GM18511 (cell line): Measurements from ENCODE around the gene LRBA.

Experiments used
- ATAC-seq: cut with Tn5 transposase; IDR thresholded peaks from one replicate; pipeline ENCODE4 v1.9.1; 2021; ENCODE audit warnings: mild to moderate bottlenecking, moderate library complexity; ENCODE audit not compliant: unreplicated experiment

LRBA gene

DNA sequence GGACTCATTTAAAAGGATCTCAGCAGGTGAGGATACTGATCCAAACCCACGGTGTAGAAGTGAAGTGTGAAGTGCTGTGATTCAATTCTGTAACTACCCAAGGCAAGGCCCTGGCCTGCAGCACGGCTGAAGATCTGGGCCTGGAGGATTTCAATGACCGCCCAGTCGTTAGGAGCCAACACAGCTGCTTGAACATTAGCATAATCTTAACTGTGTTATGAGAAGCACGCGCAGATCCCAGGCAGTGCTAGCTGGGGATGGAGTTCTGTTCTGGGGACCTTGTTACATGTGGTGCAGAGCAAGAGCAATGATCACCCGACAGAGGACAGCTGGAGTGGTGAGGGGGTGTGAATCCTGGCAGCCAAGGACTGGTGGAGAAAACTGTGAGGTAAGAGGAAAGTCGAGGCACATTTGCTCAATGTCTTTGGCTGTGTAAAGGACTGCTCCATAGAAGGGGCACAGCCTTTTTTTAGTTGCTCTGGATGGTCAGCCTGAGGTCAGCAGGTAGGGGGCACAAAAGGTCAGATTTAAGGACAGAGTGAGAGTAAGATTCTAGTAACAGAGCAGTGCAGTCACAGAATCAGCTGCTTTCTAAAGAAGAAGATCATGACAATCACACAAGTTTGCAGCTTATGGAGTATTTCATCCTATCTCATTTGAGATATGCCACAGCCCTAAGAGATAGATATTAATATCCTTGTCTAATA, 755.1 kb downstream of the LRBA start:
- no peak for ATAC-seq

- no peak for ATAC-seq
Observed at GRCh38 chr4:150258569-150258968, 756.5 kb downstream of the LRBA start.

DNA sequence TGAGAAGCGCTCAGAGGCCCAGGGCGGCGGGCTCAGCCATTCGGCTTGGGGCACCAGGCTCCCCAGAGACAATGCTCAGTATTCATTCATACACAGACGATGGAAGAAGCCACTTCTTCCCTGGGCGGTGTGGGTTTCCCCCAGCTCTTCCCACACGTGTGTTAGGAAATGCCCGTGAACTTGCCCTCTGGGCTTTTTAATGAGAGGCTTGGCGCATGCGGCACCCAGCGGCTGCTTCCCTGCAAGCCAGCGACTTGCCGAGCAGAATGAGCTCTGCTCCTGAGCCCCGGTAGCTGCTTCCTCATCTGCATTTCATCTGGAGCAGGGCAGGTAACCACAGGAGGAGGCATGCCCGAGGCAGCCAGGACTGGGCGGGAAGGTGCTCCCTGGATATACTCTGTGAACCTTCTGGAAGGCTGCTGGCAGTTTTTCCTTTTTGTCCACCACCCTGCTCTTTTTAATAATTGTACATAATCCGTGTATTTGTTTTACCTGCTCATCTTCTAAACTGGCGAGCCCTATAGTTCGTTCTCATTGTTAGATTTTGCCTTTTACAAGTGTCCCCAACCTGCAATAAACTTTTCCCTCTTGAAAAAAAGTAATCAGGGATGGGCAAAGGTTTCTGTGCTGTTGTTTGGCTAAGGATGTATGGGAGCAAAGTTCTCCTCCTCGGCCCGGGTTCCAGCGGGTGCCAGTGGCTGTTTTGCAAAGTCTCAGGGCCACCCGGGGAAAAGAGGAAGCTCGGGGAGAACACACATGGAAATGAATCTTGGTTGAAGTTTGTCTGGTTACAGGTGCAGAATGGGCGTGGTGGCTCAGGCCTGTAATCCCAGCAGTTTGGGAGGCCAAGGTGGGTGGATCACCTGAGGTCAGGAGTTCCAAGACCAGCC, 758.0 kb downstream of the LRBA start:
- ATAC-seq: no peak

DNA sequence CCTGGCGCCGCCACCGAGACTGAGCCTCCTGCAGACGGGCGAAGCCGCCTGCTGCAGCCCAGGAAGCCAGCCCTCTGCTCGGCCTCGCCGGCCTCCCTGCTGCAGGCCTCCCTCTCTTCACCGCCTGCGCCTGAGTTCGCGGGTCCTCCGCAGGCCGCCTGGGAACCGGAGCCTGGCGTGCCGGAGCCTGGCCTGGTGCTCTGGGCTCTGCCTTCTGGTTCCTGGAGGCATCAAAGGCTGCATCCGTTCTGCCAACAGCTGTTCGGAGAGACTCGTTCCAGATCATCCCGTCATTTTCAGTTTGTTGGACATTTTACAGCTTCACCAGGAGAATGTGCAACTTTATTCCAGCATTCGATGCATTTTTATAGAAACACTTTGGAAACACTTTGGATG, 758.9 kb downstream of the LRBA start:
- ATAC-seq: no peak

DNA sequence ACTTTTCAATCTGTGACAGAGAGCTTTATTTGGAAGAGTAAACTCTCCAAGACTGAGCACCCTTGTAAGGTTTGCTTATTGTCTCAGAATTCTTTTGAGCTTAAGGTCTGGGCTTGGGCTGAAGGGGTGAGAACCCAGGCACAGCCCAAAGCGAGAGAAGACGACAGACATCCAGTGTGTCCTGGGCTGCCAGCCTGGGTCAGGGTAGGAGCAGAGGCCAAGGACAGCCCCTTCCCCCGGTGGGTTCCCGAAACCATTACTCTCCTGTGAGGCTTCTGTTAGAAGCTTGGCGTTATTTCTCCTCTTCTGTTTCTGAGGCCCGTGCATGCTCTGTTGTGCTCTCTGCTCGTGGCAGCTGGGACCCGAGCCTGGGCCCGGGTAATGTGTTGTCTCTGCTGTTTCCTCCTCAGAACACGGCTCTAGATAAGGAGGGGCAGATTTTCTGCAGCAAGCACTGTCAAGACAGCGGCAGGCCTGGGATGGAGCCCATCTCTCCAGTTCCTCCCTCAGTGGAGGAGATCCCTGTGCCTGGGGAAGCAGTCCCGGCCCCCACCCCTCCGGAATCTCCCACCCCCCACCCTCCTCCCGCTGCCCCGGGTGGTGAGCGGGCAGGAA, 759.4 kb downstream of the LRBA start:
- no peak for ATAC-seq

GRCh38 chr4:150253965-150254630, 761.0 kb downstream of the LRBA start:
- no peak for ATAC-seq

DNA sequence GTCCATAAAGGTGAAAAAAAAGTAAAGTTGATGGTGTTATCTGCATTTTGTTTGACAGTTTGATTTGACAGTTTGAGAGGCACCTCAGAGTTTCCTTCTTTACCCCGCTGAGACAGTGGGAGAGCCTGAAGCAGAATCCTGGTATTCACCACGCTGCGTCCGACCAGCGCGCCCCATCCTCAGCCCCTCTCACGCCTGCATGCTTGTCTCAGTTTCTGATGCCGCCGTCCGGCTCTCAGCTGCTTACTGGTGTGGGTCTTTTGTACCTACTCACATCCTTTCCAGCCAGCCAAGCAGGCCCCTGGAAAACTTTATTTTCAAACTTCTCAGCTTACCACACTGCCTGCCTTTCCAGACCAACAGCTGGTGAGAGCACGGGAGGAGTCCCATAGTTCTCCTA, 761.7 kb downstream of the LRBA start:
- no peak for ATAC-seq

DNA sequence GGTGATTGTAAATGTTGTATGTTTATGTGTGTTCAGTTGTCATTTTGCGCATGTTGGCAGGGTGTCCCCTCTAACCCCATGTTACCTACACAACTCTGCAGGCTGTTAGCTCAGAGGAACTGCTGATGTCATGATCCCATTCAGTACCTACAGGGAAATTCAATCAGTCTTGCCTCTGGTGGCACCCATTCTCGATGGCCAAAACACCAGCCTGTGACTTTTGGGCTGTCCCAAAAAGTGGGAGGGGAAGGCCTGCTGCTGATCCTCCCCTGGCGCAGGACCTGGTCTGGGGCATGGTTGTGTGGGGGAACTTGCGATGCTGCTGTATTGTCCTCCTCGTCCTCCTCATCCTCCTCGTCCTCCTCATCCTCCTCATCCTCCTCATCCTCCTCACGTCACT, 762.3 kb downstream of the LRBA start:
- no peak for ATAC-seq

DNA sequence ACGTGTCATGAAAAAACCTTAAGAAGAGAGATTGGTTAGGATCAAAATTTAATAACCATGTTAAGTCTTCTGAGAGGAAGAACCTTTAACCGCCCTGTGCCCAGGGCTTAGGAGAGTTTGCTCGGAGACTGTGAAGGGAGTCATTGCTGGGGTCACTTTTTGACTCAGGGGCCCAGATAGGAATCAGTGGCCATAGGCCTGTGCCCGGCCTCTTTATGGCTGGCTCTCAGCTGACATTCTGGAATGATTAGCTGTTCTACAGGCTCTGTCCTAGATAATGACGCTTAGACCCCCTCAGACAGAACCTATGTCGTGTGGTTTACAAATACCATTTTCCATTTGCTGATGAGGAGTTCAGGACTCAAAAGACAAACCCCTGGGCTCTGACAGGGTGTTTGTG, 762.8 kb downstream of the LRBA start:
- no peak for ATAC-seq

GRCh38 chr4:150251752-150252190, 763.3 kb downstream of the LRBA start:
- ATAC-seq: no peak

DNA sequence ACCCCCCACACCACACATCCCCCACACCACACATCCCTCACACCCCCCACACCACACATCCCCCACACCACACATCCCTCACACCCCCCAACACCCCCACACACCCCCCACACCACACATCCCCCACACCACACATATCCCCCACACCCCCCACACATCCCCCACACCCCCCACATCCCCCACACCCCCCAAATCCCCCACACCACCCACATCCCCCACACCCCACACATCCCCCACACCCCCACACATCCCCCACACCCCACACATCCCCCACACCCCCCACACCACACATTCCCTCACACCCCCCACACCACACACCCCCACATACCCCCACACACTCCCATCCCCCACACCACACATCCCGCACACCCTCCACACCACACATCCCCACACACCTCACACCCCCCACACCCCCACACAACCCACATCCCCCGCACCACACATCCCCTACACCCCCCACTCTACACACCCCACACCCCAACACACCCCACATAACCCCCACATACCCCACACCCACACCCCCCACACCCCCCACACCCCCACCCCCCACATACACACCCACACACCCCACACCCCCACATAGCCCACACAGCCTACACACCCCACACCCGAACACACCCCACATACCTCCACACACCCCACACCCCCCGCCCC, 764.0 kb downstream of the LRBA start:
- ATAC-seq: no peak

GRCh38 chr4:150250293-150250997, 764.6 kb downstream of the LRBA start:
- no peak for ATAC-seq

DNA sequence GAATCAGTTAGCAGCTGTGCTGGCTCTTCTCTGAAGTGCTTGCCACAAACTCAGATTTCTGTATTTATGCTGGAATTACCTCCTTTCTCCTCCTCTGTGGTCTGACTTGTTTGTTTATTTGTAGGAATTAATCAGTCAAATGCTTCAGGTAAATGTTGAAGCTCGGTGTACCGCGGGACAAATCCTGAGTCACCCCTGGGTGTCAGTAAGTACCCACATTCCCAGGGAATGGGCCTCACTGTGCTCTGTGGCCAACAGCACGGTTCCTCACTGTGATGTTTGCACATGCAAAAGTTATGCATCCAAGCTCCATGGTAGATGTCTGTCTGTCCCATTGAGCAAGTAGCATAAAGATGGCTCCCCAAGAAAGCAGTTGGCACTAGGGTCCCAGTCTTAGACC, 766.9 kb downstream of the LRBA start:
- no peak for ATAC-seq

GRCh38 chr4:150247184-150247583, 767.9 kb downstream of the LRBA start:
- ATAC-seq: no peak

GRCh38 chr4:150244600-150244999, 770.5 kb downstream of the LRBA start:
- ATAC-seq: no peak

DNA sequence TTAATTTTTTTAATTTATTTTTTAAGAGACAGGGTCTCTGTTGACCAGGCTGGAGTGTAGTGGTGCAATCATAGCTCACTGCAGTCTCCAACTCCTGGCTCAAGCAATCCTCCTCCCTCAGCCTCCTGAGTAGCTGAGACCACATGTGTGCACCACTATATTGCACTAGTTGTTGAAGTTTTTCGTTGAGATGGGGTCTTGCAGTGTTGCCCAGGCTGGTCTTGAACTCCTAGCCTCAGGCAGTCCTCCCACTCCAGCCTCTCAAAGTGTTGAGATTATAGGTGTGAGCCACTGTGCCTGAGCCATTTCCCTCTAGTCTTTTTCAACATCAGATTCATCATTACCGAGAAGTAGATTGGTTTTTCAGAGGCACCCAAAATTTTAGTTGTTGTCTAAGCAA, 771.2 kb downstream of the LRBA start:
- no peak for ATAC-seq

- ATAC-seq: peak; percentile 62
Observed at GRCh38 chr4:150242820-150243458, 772.1 kb downstream of the LRBA start.

DNA sequence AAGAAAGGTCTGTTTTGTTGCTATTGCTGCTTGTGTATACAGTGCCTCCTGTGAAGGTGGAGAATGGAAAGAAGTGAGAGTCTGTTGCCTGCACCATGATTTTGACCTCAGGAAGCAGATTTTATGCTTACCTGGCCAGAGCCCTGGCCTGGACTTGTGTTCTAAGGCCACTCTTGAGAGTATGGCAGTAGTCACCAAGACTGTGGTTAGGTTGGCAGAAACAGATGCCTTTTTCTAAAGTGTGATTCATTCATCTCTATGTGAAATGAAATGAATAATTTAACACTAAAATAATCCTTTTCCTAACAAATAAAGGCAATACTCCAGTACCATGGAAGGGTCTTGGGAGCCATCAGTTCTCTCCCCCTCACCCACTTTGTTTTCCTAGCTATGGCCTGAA, 775.1 kb downstream of the LRBA start:
- no peak for ATAC-seq

DNA sequence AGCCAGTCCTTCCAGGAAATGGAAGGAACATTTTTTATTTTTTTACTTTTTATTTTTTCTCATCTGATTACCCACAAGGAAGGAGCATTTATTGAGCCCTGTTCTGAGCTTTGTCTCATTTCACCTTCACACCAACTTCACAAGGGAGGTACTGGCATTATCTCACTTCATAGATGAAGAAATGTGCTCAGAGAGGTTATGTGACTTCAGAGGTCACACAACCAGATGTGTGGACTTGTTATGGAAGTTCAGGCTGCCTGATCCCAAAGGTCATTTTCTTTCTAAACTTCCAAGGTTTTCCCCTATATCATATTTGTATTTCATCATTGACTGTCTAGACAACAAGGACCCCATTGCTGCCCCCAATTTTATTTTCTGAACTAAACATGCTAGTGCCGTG, 776.5 kb downstream of the LRBA start:
- ATAC-seq: no peak
